Measurements from ENCODE around the gene ADAMTS14. TPM values are rescaled to one million over a fixed set of nuclear protein-coding genes. Genes with fewer than 3 reads are reported as not detected.

The ADAMTS14 gene
- total and polyA plus RNA-seq, 4 donors: 0.08 to 2.4 (median 0.37) TPM

GRCh38 chr10:70669732-70670317 lies 2.5 kb upstream of the ADAMTS14 start:
- WGBS, 2 donors: 88% methylated on average over 7 of the region's 7 CpGs
- ATAC-seq (ENCODE audit: low FRiP score) (no peak), DNase-seq (no peak)
- no peak overlapping the region for H3K27ac ChIP-seq (ENCODE audit: low read depth in 1 of 2, low read length in 2 of 2)
- intact Hi-C loops (cut with DNase I): no loop called here
- H3K9me3 ChIP-seq (ENCODE audit: control insufficient read depth, low read length): no peaks in the 10 kb centered on the region
- H3K36me3 ChIP-seq (ENCODE audit: control insufficient read depth in 1 of 2, insufficient read depth in 2 of 2, low read length in 1 of 2): no peaks in the 10 kb centered on the region
- no peaks in the 10 kb centered on the region for H3K27me3 ChIP-seq (ENCODE audit: control insufficient read depth in 1 of 2, insufficient read depth in 2 of 2, low read length in 1 of 2)
- H3K4me1 ChIP-seq (ENCODE audit: control insufficient read depth in 1 of 2, insufficient read depth in 2 of 2, low read length in 2 of 2): no peaks in the 10 kb centered on the region
- no peak overlapping the region for H3K4me3 ChIP-seq (ENCODE audit: low read length in 2 of 2)

GRCh38 chr10:70671619-70672164 lies 614 bp upstream of the ADAMTS14 start:
- 5 to 13% methylated on average over 5 of the region's 5 CpGs for WGBS, 2 donors
- no peaks in the 10 kb centered on the region for H3K36me3 ChIP-seq (ENCODE audit: control insufficient read depth in 1 of 2, insufficient read depth in 2 of 2, low read length in 1 of 2)
- intact Hi-C loops (cut with DNase I): no loop called here
- no peaks in the 10 kb centered on the region for H3K27me3 ChIP-seq (ENCODE audit: control insufficient read depth in 1 of 2, insufficient read depth in 2 of 2, low read length in 1 of 2)
- DNase-seq (no peak), ATAC-seq (ENCODE audit: low FRiP score) (no peak)
- H3K9me3 ChIP-seq (ENCODE audit: control insufficient read depth, low read length): no peaks in the 10 kb centered on the region
- H3K4me3 ChIP-seq (ENCODE audit: low read length in 2 of 2): no peak overlapping the region
- no peaks in the 10 kb centered on the region for H3K4me1 ChIP-seq (ENCODE audit: control insufficient read depth in 1 of 2, insufficient read depth in 2 of 2, low read length in 2 of 2)
- no peak overlapping the region for H3K27ac ChIP-seq (ENCODE audit: low read depth in 1 of 2, low read length in 2 of 2)

GRCh38 chr10:70673043-70673928 lies 980 bp downstream of the ADAMTS14 start:
- H3K4me1 ChIP-seq (ENCODE audit: control insufficient read depth in 1 of 2, insufficient read depth in 2 of 2, low read length in 2 of 2): no peaks in the 10 kb centered on the region
- peak; percentile 21 for ATAC-seq (ENCODE audit: low FRiP score)
- H3K36me3 ChIP-seq (ENCODE audit: control insufficient read depth in 1 of 2, insufficient read depth in 2 of 2, low read length in 1 of 2): no peaks in the 10 kb centered on the region
- H3K9me3 ChIP-seq (ENCODE audit: control insufficient read depth, low read length): no peaks in the 10 kb centered on the region
- H3K4me3 ChIP-seq (ENCODE audit: low read length in 2 of 2): no peak overlapping the region
- DNase-seq: no peak
- H3K27me3 ChIP-seq (ENCODE audit: control insufficient read depth in 1 of 2, insufficient read depth in 2 of 2, low read length in 1 of 2): no peaks in the 10 kb centered on the region
- intact Hi-C loops (cut with DNase I): no loop called here
- 11 to 13% methylated on average over 14 of the region's 14 CpGs for WGBS, 2 donors
- H3K27ac ChIP-seq (ENCODE audit: low read depth in 1 of 2, low read length in 2 of 2): no peak overlapping the region

- Histone ChIP-seq H3K27ac (ENCODE audit: low read depth in 1 of 2, low read length in 2 of 2) (no peak overlapping the region), H3K4me1 (ENCODE audit: control insufficient read depth in 1 of 2, insufficient read depth in 2 of 2, low read length in 2 of 2) (no peaks in the 10 kb centered on the region), H3K9me3 (ENCODE audit: control insufficient read depth, low read length) (no peaks in the 10 kb centered on the region), H3K27me3 (ENCODE audit: control insufficient read depth in 1 of 2, insufficient read depth in 2 of 2, low read length in 1 of 2) (no peaks in the 10 kb centered on the region), H3K4me3 (ENCODE audit: low read length in 2 of 2) (no peak overlapping the region), H3K36me3 (ENCODE audit: control insufficient read depth in 1 of 2, insufficient read depth in 2 of 2, low read length in 1 of 2) (no peaks in the 10 kb centered on the region)
- ATAC-seq (ENCODE audit: low FRiP score) (no peak), DNase-seq (no peak)
- 44 to 45% methylated on average over 11 of the region's 11 CpGs for WGBS, 2 donors
- intact Hi-C loops (cut with DNase I): no loop called here
Observed at GRCh38 chr10:70673929-70674559, 1.7 kb downstream of the ADAMTS14 start.

GRCh38 chr10:70674560-70675495 lies 2.5 kb downstream of the ADAMTS14 start:
- intact Hi-C loops (cut with DNase I): no loop called here
- DNase-seq: no peak
- ATAC-seq (ENCODE audit: low FRiP score): no peak
- Histone ChIP-seq H3K27me3 (ENCODE audit: control insufficient read depth in 1 of 2, insufficient read depth in 2 of 2, low read length in 1 of 2) (no peaks in the 10 kb centered on the region), H3K4me3 (ENCODE audit: low read length in 2 of 2) (no peak overlapping the region), H3K9me3 (ENCODE audit: control insufficient read depth, low read length) (no peaks in the 10 kb centered on the region), H3K4me1 (ENCODE audit: control insufficient read depth in 1 of 2, insufficient read depth in 2 of 2, low read length in 2 of 2) (no peaks in the 10 kb centered on the region), H3K36me3 (ENCODE audit: control insufficient read depth in 1 of 2, insufficient read depth in 2 of 2, low read length in 1 of 2) (no peaks in the 10 kb centered on the region), H3K27ac (ENCODE audit: low read depth in 1 of 2, low read length in 2 of 2) (no peak overlapping the region)
- WGBS, 2 donors: 92 to 95% methylated on average over 24 of the region's 24 CpGs

- Histone ChIP-seq H3K27ac (ENCODE audit: low read depth in 1 of 2, low read length in 2 of 2) (no peak overlapping the region), H3K36me3 (ENCODE audit: control insufficient read depth in 1 of 2, insufficient read depth in 2 of 2, low read length in 1 of 2) (no peaks in the 10 kb centered on the region), H3K9me3 (ENCODE audit: control insufficient read depth, low read length) (no peaks in the 10 kb centered on the region), H3K4me3 (ENCODE audit: low read length in 2 of 2) (no peak overlapping the region), H3K27me3 (ENCODE audit: control insufficient read depth in 1 of 2, insufficient read depth in 2 of 2, low read length in 1 of 2) (no peaks in the 10 kb centered on the region), H3K4me1 (ENCODE audit: control insufficient read depth in 1 of 2, insufficient read depth in 2 of 2, low read length in 2 of 2) (no peaks in the 10 kb centered on the region)
- DNase-seq (no peak), ATAC-seq (ENCODE audit: low FRiP score) (no peak)
- intact Hi-C loops (cut with DNase I): no loop called here
- 85% methylated on average over 14 of the region's 14 CpGs for WGBS, 2 donors
Observed at GRCh38 chr10:70675496-70676161, 3.3 kb downstream of the ADAMTS14 start.

GRCh38 chr10:70676511-70676910 lies 4.2 kb downstream of the ADAMTS14 start:
- H3K27me3 ChIP-seq (ENCODE audit: control insufficient read depth in 1 of 2, insufficient read depth in 2 of 2, low read length in 1 of 2): no peaks in the 10 kb centered on the region
- ATAC-seq (ENCODE audit: low FRiP score) (no peak), DNase-seq (no peak)
- no peak overlapping the region for H3K4me3 ChIP-seq (ENCODE audit: low read length in 2 of 2)
- no peaks in the 10 kb centered on the region for H3K9me3 ChIP-seq (ENCODE audit: control insufficient read depth, low read length)
- no peaks in the 10 kb centered on the region for H3K4me1 ChIP-seq (ENCODE audit: control insufficient read depth in 1 of 2, insufficient read depth in 2 of 2, low read length in 2 of 2)
- H3K36me3 ChIP-seq (ENCODE audit: control insufficient read depth in 1 of 2, insufficient read depth in 2 of 2, low read length in 1 of 2): no peaks in the 10 kb centered on the region
- WGBS, 2 donors: 82 to 98% methylated on average over 6 of the region's 6 CpGs
- intact Hi-C loops (cut with DNase I): no loop called here
- H3K27ac ChIP-seq (ENCODE audit: low read depth in 1 of 2, low read length in 2 of 2): no peak overlapping the region

- DNase-seq: no peak
- no peaks in the 10 kb centered on the region for H3K36me3 ChIP-seq (ENCODE audit: control insufficient read depth in 1 of 2, insufficient read depth in 2 of 2, low read length in 1 of 2)
- H3K9me3 ChIP-seq (ENCODE audit: control insufficient read depth, low read length): no peaks in the 10 kb centered on the region
- no peaks in the 10 kb centered on the region for H3K4me1 ChIP-seq (ENCODE audit: control insufficient read depth in 1 of 2, insufficient read depth in 2 of 2, low read length in 2 of 2)
- no peak for ATAC-seq (ENCODE audit: low FRiP score)
- no peak overlapping the region for H3K4me3 ChIP-seq (ENCODE audit: low read length in 2 of 2)
- H3K27me3 ChIP-seq (ENCODE audit: control insufficient read depth in 1 of 2, insufficient read depth in 2 of 2, low read length in 1 of 2): no peaks in the 10 kb centered on the region
- no peak overlapping the region for H3K27ac ChIP-seq (ENCODE audit: low read depth in 1 of 2, low read length in 2 of 2)
- intact Hi-C loops (cut with DNase I): no loop called here
- WGBS, 2 donors: 78 to 87% methylated on average over 5 of the region's 5 CpGs
Observed at GRCh38 chr10:70677016-70677415, 4.7 kb downstream of the ADAMTS14 start.

Data from aorta (tissue), 5 donors.